Measurements from ENCODE around the gene ANAPC1.

- no peak for TF ChIP-seq SIN3A (IDR thresholded peaks at IDR 0.05; ENCODE audit: borderline replicate concordance, low read depth, low read length)
- no peak for TF ChIP-seq GABPA (IDR thresholded peaks at IDR 0.05; ENCODE audit: low read depth)
- no peak for TF ChIP-seq EZH2phosphoT487 (IDR thresholded peaks at IDR 0.05; ENCODE audit: borderline replicate concordance, low read depth)
- TF ChIP-seq CTCF (IDR thresholded peaks at IDR 0.05), result no peak
- TF ChIP-seq POLR2AphosphoS5 (IDR thresholded peaks at IDR 0.05; ENCODE audit: low read depth, low read length), result no peak
- no peak for TF ChIP-seq EP300 (IDR thresholded peaks at IDR 0.05; ENCODE audit: borderline replicate concordance in 1 of 2, low read depth in 1 of 2, low read length in 1 of 2)
- no peak for TF ChIP-seq NFIC (IDR thresholded peaks at IDR 0.05; ENCODE audit: borderline replicate concordance)
Observed at GRCh38 chr2:111910609-111911277, 26.8 kb upstream of the ANAPC1 start.

Data from SK-N-SH (cell line).